GM10266 (cell line): ENCODE data around the gene RAB11A.

ENCODE experiments used
- DNase-seq: peaks from one replicate; pipeline ENCODE4 v3.0.0; 2012; ENCODE audit errors: extremely low spot score
- TF ChIP-seq, protein P1 (sequence below): IDR thresholded peaks from 2 replicates; pipeline ENCODE4 v1.5.1; 2012; ENCODE audit warnings: mild to moderate bottlenecking, low read depth; ENCODE audit not compliant: control insufficient read depth, insufficient read depth; ENCODE audit errors: missing control alignments

RAB11A gene

GRCh38 chr15:65937054-65937453 lies 67.8 kb downstream of the RAB11A start:
- TF ChIP-seq, protein P1, sequence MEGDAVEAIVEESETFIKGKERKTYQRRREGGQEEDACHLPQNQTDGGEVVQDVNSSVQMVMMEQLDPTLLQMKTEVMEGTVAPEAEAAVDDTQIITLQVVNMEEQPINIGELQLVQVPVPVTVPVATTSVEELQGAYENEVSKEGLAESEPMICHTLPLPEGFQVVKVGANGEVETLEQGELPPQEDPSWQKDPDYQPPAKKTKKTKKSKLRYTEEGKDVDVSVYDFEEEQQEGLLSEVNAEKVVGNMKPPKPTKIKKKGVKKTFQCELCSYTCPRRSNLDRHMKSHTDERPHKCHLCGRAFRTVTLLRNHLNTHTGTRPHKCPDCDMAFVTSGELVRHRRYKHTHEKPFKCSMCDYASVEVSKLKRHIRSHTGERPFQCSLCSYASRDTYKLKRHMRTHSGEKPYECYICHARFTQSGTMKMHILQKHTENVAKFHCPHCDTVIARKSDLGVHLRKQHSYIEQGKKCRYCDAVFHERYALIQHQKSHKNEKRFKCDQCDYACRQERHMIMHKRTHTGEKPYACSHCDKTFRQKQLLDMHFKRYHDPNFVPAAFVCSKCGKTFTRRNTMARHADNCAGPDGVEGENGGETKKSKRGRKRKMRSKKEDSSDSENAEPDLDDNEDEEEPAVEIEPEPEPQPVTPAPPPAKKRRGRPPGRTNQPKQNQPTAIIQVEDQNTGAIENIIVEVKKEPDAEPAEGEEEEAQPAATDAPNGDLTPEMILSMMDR = no peak
- no peak for DNase-seq

DNA sequence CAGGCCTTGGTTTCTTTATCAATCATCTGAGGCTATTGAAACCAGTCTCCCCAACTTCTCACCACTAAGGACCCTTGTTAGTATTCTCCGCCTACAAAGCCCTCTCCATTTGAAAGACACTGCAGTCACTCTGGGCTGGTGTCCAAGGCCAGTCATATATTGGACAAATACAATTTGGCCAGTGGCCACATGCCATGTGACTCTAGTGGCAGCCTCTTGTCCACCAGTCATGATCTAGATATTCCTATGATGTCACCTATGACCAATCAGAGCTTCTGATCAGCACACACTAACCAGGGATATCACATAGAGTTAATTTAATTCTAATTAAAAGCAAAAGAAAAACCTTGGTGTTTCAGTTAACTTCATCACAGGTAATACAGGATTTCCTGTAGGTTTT lies 68.2 kb downstream of the RAB11A start:
- TF ChIP-seq, protein P1 = no peak
- no peak for DNase-seq

GRCh38 chr15:65938604-65939003 lies 69.3 kb downstream of the RAB11A start:
- TF ChIP-seq, protein P1 = no peak
- DNase-seq = no peak

DNA sequence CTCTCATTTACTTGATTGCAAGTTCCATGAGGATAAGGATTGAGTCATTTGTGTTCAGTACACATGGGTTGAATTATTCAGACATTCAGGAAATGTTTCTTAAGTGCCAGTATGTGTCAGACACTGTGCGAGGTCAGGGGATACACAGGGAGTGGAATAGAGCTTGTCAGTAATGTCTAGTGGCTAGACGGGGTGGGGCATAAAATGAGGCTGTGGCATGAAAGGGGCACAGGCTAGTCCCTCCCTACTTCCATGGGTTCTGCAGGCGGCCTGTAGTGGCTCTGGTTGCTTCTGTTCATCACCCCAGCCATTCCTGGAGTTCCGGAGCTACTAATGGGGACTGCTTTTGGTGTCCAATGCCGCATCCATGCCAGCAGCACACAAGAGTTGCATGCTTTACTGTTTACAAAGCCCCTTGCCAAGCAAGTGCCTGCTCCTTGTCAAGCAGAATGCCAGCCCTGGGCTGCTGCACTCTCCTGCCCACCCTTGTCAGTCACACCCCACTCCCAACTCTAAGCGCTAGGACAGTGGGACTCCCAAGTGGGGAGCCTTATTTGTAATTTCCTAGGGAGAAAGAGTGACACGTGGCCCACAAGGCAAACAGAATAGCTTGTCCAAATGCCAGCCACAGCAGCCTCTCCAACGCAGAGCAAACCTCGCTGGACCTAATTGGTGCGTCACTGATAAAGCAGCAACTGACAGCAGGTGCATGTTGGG lies 70.8 kb downstream of the RAB11A start:
- TF ChIP-seq, protein P1 = no peak
- DNase-seq = no peak

- no peak for DNase-seq
- TF ChIP-seq, protein P1 = no peak
Observed at GRCh38 chr15:65940618-65940909, 71.3 kb downstream of the RAB11A start.
